GM23338 (cell line): ENCODE results near the gene PPP2R3B.

Source experiments
- CREB1 ChIP-seq: fragments of 250-450 bp; sonication (Bioruptor Pico); IDR thresholded peaks from 2 replicates; pipeline ENCODE4 v1.5.0; 2020; ENCODE audit warnings: low read depth, mild to moderate bottlenecking, moderate library complexity
- CTCF ChIP-seq, 2 experiments: fragments of 200-600 bp in 1 of 2; sonication (generic) in 1 of 2; conservative IDR thresholded peaks; 2 replicates each; pipeline versions ENCODE4 v1.5.1 to v1.6.1; 2016 to 2017; ENCODE audit warnings: antibody characterized with exemption in 2 of 2, low read depth in 2 of 2, mild to moderate bottlenecking in 2 of 2, moderate library complexity in 1 of 2
- ETS1 ChIP-seq: IDR thresholded peaks from 2 replicates; pipeline ENCODE4 v1.6.1; 2016; ENCODE audit warnings: antibody characterized with exemption
- EZH2 ChIP-seq: fragments of 200-600 bp; sonication (generic); IDR thresholded peaks from one replicate; pipeline ENCODE4 v1.8.0; 2017; ENCODE audit warnings: antibody characterized with exemption, mild to moderate bottlenecking, low read depth; ENCODE audit not compliant: unreplicated experiment
- EZH2phosphoT487 ChIP-seq: fragments of 200-600 bp; sonication (generic); IDR thresholded peaks from one replicate; pipeline ENCODE4 v1.8.1; 2018; ENCODE audit warnings: antibody characterized with exemption; ENCODE audit not compliant: unreplicated experiment
- JUNB ChIP-seq: IDR thresholded peaks from one replicate; pipeline ENCODE4 v1.6.1; 2016; ENCODE audit warnings: antibody characterized with exemption; ENCODE audit not compliant: unreplicated experiment
- POLR2AphosphoS5 ChIP-seq: IDR thresholded peaks from 2 replicates; pipeline ENCODE4 v1.6.1; 2016; ENCODE audit warnings: antibody characterized with exemption, low read depth
- ZNF331 ChIP-seq: fragments of 250-450 bp; sonication (Bioruptor Pico); IDR thresholded peaks from 2 replicates; pipeline ENCODE4 v1.5.0; 2020; ENCODE audit warnings: low read depth, mild to moderate bottlenecking, moderate library complexity

GRCh38 chrX:357693-358471 is 28.8 kb downstream of the PPP2R3B start:
- TF ChIP-seq CREB1 (CRISPR knock-in tag), result no peak
- TF ChIP-seq CTCF (conservative IDR thresholded peaks at IDR 0.05; ENCODE audit: low read depth in 2 of 2), result no peak
- TF ChIP-seq EZH2, result no peak
- TF ChIP-seq POLR2AphosphoS5, result no peak
- no peak for TF ChIP-seq ETS1
- no peak for TF ChIP-seq EZH2phosphoT487
- TF ChIP-seq JUNB, result no peak
- TF ChIP-seq ZNF331 (CRISPR knock-in tag), result no peak
